ENCODE data around the gene CEP20. TPM values are rescaled to one million over a fixed set of nuclear protein-coding genes. Genes with fewer than 3 reads are reported as not detected.
"Not testable (repeated sequence)": the region's sequence is repeated elsewhere in the genome, so short reads cannot be mapped to it uniquely, and the experiment has no call there.

The CEP20 gene
- total RNA-seq, 1 donor from 2014 or later, result 36.9 TPM

- DNase-seq (ENCODE audit: low read depth), result no peak
- no peaks in the 10 kb centered on the region for H3K27me3 ChIP-seq (ENCODE audit: control insufficient read depth, insufficient read depth, low read length)
- no peak for TF ChIP-seq CTCF (IDR thresholded peaks at IDR 0.05; ENCODE audit: insufficient read depth, low read length, poor library complexity, severe bottlenecking)
- H3K36me3 ChIP-seq (ENCODE audit: control insufficient read depth, insufficient read depth, low read length), result no peaks in the 10 kb centered on the region
- no peak overlapping the region for H3K4me3 ChIP-seq (ENCODE audit: low read depth, low read length)
These were observed 37.2 kb upstream of the CEP20 start for GRCh38 chr16:15925631-15926030.

- no peaks in the 10 kb centered on the region for H3K36me3 ChIP-seq (ENCODE audit: control insufficient read depth, insufficient read depth, low read length)
- DNase-seq (ENCODE audit: low read depth), result no peak
- no peaks in the 10 kb centered on the region for H3K27me3 ChIP-seq (ENCODE audit: control insufficient read depth, insufficient read depth, low read length)
- no peak overlapping the region for H3K4me3 ChIP-seq (ENCODE audit: low read depth, low read length)
- no peak for TF ChIP-seq CTCF (IDR thresholded peaks at IDR 0.05; ENCODE audit: insufficient read depth, low read length, poor library complexity, severe bottlenecking)
These were observed 36.6 kb upstream of the CEP20 start for GRCh38 chr16:15924996-15925395.

- Histone ChIP-seq H3K4me3 (ENCODE audit: low read depth, low read length) (no peak overlapping the region), H3K27me3 (ENCODE audit: control insufficient read depth, insufficient read depth, low read length) (no peaks in the 10 kb centered on the region), H3K36me3 (ENCODE audit: control insufficient read depth, insufficient read depth, low read length) (no peaks in the 10 kb centered on the region)
- no peak for TF ChIP-seq CTCF (IDR thresholded peaks at IDR 0.05; ENCODE audit: insufficient read depth, low read length, poor library complexity, severe bottlenecking)
- DNase-seq (ENCODE audit: low read depth), result no peak
These were observed 30.9 kb upstream of the CEP20 start for GRCh38 chr16:15919331-15919730.

GRCh38 chr16:15918314-15918713, 29.9 kb upstream of the CEP20 start:
- not testable (repeated sequence) for H3K4me3 ChIP-seq (ENCODE audit: low read depth, low read length); H3K27me3 ChIP-seq (ENCODE audit: control insufficient read depth, insufficient read depth, low read length); DNase-seq (ENCODE audit: low read depth); H3K36me3 ChIP-seq (ENCODE audit: control insufficient read depth, insufficient read depth, low read length)

- H3K27me3 ChIP-seq (ENCODE audit: control insufficient read depth, insufficient read depth, low read length), result no peaks in the 10 kb centered on the region
- no peaks in the 10 kb centered on the region for H3K36me3 ChIP-seq (ENCODE audit: control insufficient read depth, insufficient read depth, low read length)
- no peak for DNase-seq (ENCODE audit: low read depth)
- H3K4me3 ChIP-seq (ENCODE audit: low read depth, low read length), result no peak overlapping the region
- no peak for TF ChIP-seq CTCF (IDR thresholded peaks at IDR 0.05; ENCODE audit: insufficient read depth, low read length, poor library complexity, severe bottlenecking)
These were observed 27.9 kb upstream of the CEP20 start for GRCh38 chr16:15916323-15916722.

- Histone ChIP-seq H3K4me3 (ENCODE audit: low read depth, low read length) (no peak overlapping the region), H3K27me3 (ENCODE audit: control insufficient read depth, insufficient read depth, low read length) (no peaks in the 10 kb centered on the region), H3K36me3 (ENCODE audit: control insufficient read depth, insufficient read depth, low read length) (no peaks in the 10 kb centered on the region)
- no peak for DNase-seq (ENCODE audit: low read depth)
- no peak for TF ChIP-seq CTCF (IDR thresholded peaks at IDR 0.05; ENCODE audit: insufficient read depth, low read length, poor library complexity, severe bottlenecking)
These were observed 27.2 kb upstream of the CEP20 start for GRCh38 chr16:15915555-15916081.
